OCI-LY7 (cell line): Measurements from ENCODE around the gene GLP1R. TPM values are rescaled to one million over a fixed set of nuclear protein-coding genes. Genes with fewer than 3 reads are reported as not detected.

ENCODE experiments used
- BruUV-seq: library from RNA; stranded (reverse); fragments of 400-500 nt; replicated peaks from 2 replicates; lab custom pipeline; 2021; lab: Mats Ljungman, UMichigan
- CTCF ChIA-PET: fragments of 300-600 bp; sonication (Branson Sonifier 250); formaldehyde crosslinking; loops from one replicate; lab custom pipeline; 2022; ENCODE audit warnings: antibody characterized with exemption; ENCODE audit not compliant: unreplicated experiment; lab: Charles Lee
- POLR2A ChIA-PET: fragments of 300-600 bp; sonication (Branson Sonifier 250); formaldehyde crosslinking; loops from one replicate; lab custom pipeline; 2022; ENCODE audit warnings: antibody characterized with exemption; lab: Charles Lee
- DNase-seq: peaks from one replicate; pipeline ENCODE4 v3.0.0-alpha.2; 2015; ENCODE audit warnings: low spot score
- H2AFZ ChIP-seq: fragments of 200-600 bp; sonication (generic), shearing (Covaris generic); 2 replicates; pipeline ENCODE4 v1.6.1; 2014; ENCODE audit warnings: mild to moderate bottlenecking, antibody characterized with exemption, low read length, moderate library complexity
- H3K27ac ChIP-seq: fragments of 200-600 bp; sonication (generic); 2 replicates; pipeline ENCODE4 v1.5.1; 2014; ENCODE audit warnings: mixed run types, low read depth, mild to moderate bottlenecking, moderate library complexity, low read length, inconsistent platforms; ENCODE audit not compliant: poor library complexity, severe bottlenecking
- H3K36me3 ChIP-seq: fragments of 200-600 bp; sonication (generic); 2 replicates; pipeline ENCODE4 v1.6.1; 2014; ENCODE audit warnings: mild to moderate bottlenecking, antibody characterized with exemption, low read length, moderate library complexity, mixed read lengths; ENCODE audit not compliant: insufficient read depth
- H3K4me1 ChIP-seq: fragments of 200-600 bp; sonication (generic); 2 replicates; pipeline ENCODE4 v1.5.1; 2014; ENCODE audit warnings: mild to moderate bottlenecking, low read length; ENCODE audit not compliant: insufficient read depth, poor library complexity, severe bottlenecking
- H3K4me2 ChIP-seq: fragments of 200-600 bp; sonication (generic); 2 replicates; pipeline ENCODE4 v1.6.1; 2014; ENCODE audit warnings: mild to moderate bottlenecking, low read length
- H3K4me3 ChIP-seq: fragments of 200-600 bp; sonication (generic); 2 replicates; pipeline ENCODE4 v1.5.1; 2014; ENCODE audit warnings: mild to moderate bottlenecking, low read depth, low read length; ENCODE audit not compliant: poor library complexity, severe bottlenecking
- H3K79me2 ChIP-seq: fragments of 200-600 bp; sonication (generic); 2 replicates; pipeline ENCODE4 v1.6.1; 2016; ENCODE audit warnings: low read depth, mild to moderate bottlenecking, low read length, moderate library complexity, mixed read lengths; ENCODE audit not compliant: insufficient read depth
- H3K9me2 ChIP-seq: fragments of 200-600 bp; sonication (generic); 2 replicates; pipeline ENCODE4 v1.6.1; 2016; ENCODE audit warnings: mild to moderate bottlenecking, low read length, mixed read lengths; ENCODE audit not compliant: insufficient read depth
- H3K9me3 ChIP-seq: fragments of 200-600 bp; sonication (generic); 2 replicates; pipeline ENCODE4 v1.6.1; 2014; ENCODE audit warnings: mild to moderate bottlenecking, mixed run types, low read length, mixed read lengths
- H4K20me1 ChIP-seq: fragments of 200-600 bp; sonication (generic); 2 replicates; pipeline ENCODE4 v1.6.1; 2014; ENCODE audit warnings: mild to moderate bottlenecking, antibody characterized with exemption, low read length, moderate library complexity, mixed read lengths; ENCODE audit not compliant: insufficient read depth
- EZH2phosphoT487 ChIP-seq: fragments of 200-600 bp; sonication (generic); IDR thresholded peaks from 2 replicates; pipeline ENCODE4 v1.6.1; 2018; ENCODE audit warnings: low read depth, borderline replicate concordance, mild to moderate bottlenecking, mixed run types, antibody characterized with exemption, low read length, moderate library complexity, mixed read lengths
- intact Hi-C: fragments of 100-400 bp; cut with micrococcal nuclease; formaldehyde crosslinking; loops from one replicate; pipeline ENCODE4 v1.10.0; 2022; ENCODE audit not compliant: unreplicated experiment
- total RNA-seq, 2 experiments: library from RNA; depleted of rRNA in 1 of 2; stranded (reverse); fragments of >200 nt in 1 of 2; shearing (Covaris generic) in 1 of 2; gene quantifications; 2 replicates each; pipeline ENCODE4 v1.2.3, GENCODE V29; 2014 to 2022
- TF ChIP-seq, protein P1 (sequence below): fragments of 200-600 bp; sonication (generic); conservative IDR thresholded peaks from 2 replicates; pipeline ENCODE4 v1.5.1; 2014; ENCODE audit warnings: mild to moderate bottlenecking, antibody characterized with exemption, low read length, moderate library complexity, mixed read lengths

GLP1R gene
- total RNA-seq, 2 experiments from 2014 or later = not detected

DNA sequence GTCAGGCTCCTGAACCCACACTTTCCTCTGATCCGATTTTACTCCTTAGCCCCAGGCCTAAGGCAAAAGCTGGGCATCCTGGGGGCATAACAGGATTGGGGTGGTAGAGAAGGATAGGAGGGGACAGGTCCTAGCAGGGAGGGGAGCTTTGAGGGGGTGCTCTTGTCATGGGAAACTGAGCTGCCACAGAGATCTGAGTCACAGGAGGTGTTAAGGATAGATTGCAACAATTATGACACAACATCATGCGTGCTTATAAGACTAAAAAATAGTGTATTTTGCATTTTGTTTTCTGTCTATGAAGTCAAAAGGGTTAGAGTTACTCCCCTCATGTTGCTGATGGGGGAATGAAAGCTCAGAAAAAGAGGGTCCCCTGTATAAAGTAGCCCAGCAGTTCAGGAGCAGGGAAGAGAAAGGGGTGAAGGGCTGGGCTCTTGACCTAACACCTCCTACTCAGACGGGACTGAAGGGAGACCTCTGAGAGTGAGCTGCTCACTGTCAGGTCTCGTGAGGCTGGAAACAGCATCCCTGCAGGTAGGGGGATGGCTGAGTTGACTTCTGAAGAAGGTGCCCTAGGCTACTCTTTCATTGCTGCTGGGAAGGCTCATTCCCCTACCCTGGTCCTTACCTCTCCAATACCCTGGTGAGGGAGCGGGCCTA is 2.0 kb downstream of the GLP1R start:
- no peaks in the 10 kb centered on the region for H3K4me1 ChIP-seq
- POLR2A ChIA-PET = no interaction called here
- BruUV-seq = no TSS peak

DNA sequence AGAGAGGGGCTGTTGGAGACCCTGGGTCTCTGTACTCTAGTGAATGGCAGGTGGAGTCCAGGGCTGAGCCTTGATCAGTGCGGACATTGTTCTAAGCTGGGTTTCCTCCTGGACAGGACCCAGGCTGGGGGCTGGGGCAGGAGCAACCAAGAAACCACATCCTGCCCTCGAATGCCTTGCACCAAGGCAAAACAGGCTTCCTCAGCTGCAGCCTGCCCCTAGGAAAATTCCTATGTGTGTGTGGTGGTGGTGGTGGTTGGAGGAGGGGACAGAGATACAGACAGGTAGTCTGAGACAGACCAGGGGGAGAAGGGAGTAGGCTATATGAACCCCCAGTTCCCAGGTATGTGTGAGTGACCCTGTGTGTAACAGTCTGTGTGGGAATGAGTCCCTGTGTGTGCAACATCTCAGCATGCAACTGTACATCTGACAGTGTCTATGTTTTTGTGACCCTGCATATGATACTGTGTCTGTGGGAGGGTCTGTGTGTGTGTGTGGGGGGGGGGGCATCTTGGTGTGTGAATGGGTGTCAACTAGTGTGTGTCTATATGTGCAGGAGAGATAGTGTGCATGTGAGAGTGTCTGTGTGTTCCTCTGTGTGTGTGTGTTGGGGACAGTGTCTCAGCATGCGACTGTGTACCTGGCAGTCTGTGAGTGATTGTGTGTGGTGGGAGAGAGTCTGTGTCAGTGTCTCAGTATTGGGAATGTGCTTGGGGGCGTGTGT is 3.0 kb downstream of the GLP1R start:
- no peak for DNase-seq
- H3K9me2 ChIP-seq = no peaks in the 10 kb centered on the region
- no peaks in the 10 kb centered on the region for H3K4me1 ChIP-seq
- POLR2A ChIA-PET = no interaction called here
- CTCF ChIA-PET = no interaction called here
- no peaks in the 10 kb centered on the region for H3K36me3 ChIP-seq
- H4K20me1 ChIP-seq = no peaks in the 10 kb centered on the region
- intact Hi-C loops = no loop called here
- no peaks in the 10 kb centered on the region for H3K79me2 ChIP-seq
- no peak overlapping the region for H3K4me3 ChIP-seq
- BruUV-seq = no TSS peak
- TF ChIP-seq, protein P1, sequence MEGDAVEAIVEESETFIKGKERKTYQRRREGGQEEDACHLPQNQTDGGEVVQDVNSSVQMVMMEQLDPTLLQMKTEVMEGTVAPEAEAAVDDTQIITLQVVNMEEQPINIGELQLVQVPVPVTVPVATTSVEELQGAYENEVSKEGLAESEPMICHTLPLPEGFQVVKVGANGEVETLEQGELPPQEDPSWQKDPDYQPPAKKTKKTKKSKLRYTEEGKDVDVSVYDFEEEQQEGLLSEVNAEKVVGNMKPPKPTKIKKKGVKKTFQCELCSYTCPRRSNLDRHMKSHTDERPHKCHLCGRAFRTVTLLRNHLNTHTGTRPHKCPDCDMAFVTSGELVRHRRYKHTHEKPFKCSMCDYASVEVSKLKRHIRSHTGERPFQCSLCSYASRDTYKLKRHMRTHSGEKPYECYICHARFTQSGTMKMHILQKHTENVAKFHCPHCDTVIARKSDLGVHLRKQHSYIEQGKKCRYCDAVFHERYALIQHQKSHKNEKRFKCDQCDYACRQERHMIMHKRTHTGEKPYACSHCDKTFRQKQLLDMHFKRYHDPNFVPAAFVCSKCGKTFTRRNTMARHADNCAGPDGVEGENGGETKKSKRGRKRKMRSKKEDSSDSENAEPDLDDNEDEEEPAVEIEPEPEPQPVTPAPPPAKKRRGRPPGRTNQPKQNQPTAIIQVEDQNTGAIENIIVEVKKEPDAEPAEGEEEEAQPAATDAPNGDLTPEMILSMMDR = no peak
- TF ChIP-seq EZH2phosphoT487 = no peak
- no peak overlapping the region for H3K4me2 ChIP-seq
- no peak overlapping the region for H2AFZ ChIP-seq
- H3K27ac ChIP-seq = no peak overlapping the region
- no peaks in the 10 kb centered on the region for H3K9me3 ChIP-seq

More for the DNA sequence above, 2.0 kb downstream of the GLP1R start:
- Histone ChIP-seq H3K4me3 (no peak overlapping the region), H3K9me2 (no peaks in the 10 kb centered on the region), H3K79me2 (no peaks in the 10 kb centered on the region), H2AFZ (no peak overlapping the region), H3K27ac (no peak overlapping the region), H3K9me3 (no peaks in the 10 kb centered on the region), H3K36me3 (no peaks in the 10 kb centered on the region), H3K4me2 (no peak overlapping the region), H4K20me1 (no peaks in the 10 kb centered on the region)
- intact Hi-C loops = no loop called here
- no peak for TF ChIP-seq EZH2phosphoT487
- TF ChIP-seq, protein P1 = no peak
- CTCF ChIA-PET = no interaction called here
- DNase-seq = no peak
